Panc1 (cell line): ENCODE results near the gene PLCG1. TPM values are rescaled to one million over a fixed set of nuclear protein-coding genes. Genes with fewer than 3 reads are reported as not detected.

Experiments
- ATAC-seq: fragments of 200-7000 bp; cut with Tn5 transposase; 2 replicates; pipeline ENCODE4 v1.9.1; 2020; ENCODE audit warnings: mild to moderate bottlenecking, moderate library complexity
- BruUV-seq: library from RNA; stranded (reverse); fragments of 400-500 nt; replicated peaks from 2 replicates; lab custom pipeline; 2021; lab: Mats Ljungman, UMichigan
- CTCF ChIA-PET: fragments of 300-600 bp; sonication (Branson Sonifier 250); formaldehyde crosslinking; loops from one replicate; lab custom pipeline; 2022; ENCODE audit warnings: antibody characterized with exemption; lab: Charles Lee
- POLR2A ChIA-PET: fragments of 300-600 bp; sonication (Branson Sonifier 250); formaldehyde crosslinking; loops from one replicate; lab custom pipeline; 2022; ENCODE audit warnings: antibody characterized with exemption; lab: Charles Lee
- DNase-seq: peaks from one replicate; pipeline ENCODE4 v3.0.0-alpha.2; 2010; ENCODE audit warnings: low read depth, low spot score
- H3K27ac ChIP-seq: 2 replicates; pipeline ENCODE4 v1.5.1; 2011; ENCODE audit warnings: mild to moderate bottlenecking, low read length, inconsistent platforms
- H3K27me3 ChIP-seq: fragments of 200-500 bp; sonication (Bioruptor generic); 2 replicates; pipeline ENCODE4 v1.6.0; 2014; ENCODE audit warnings: low read length, inconsistent platforms; ENCODE audit not compliant: control insufficient read depth, insufficient read depth
- H3K36me3 ChIP-seq: fragments of 200-500 bp; sonication (Bioruptor generic); 2 replicates; pipeline ENCODE4 v1.5.1; 2014; ENCODE audit warnings: inconsistent platforms, mild to moderate bottlenecking, low read length, moderate library complexity; ENCODE audit not compliant: control insufficient read depth, insufficient read depth
- H3K4me1 ChIP-seq: 2 replicates; pipeline ENCODE4 v1.5.1; 2011; ENCODE audit warnings: inconsistent platforms, mild to moderate bottlenecking, low read length, moderate library complexity; ENCODE audit not compliant: control insufficient read depth, insufficient read depth
- H3K4me3 ChIP-seq, 2 experiments: 2 replicates each; pipeline ENCODE4 v1.5.1; 2011 to 2012; ENCODE audit warnings: low read depth in 2 of 2, low read length in 2 of 2, mild to moderate bottlenecking in 2 of 2, inconsistent platforms in 1 of 2, moderate library complexity in 1 of 2
- H3K9me3 ChIP-seq: fragments of 200-500 bp; sonication (Bioruptor generic); 2 replicates; pipeline ENCODE4 v1.5.1; 2014; ENCODE audit warnings: low read depth, mild to moderate bottlenecking, inconsistent platforms, low read length, moderate library complexity; ENCODE audit not compliant: control insufficient read depth, insufficient read depth
- POLR2AphosphoS5 ChIP-seq: IDR thresholded peaks from 2 replicates; pipeline ENCODE4 v1.6.1; 2012; ENCODE audit warnings: mild to moderate bottlenecking, low read depth, low read length, moderate library complexity
- SIN3A ChIP-seq: IDR thresholded peaks from 2 replicates; pipeline ENCODE4 v1.6.1; 2012; ENCODE audit warnings: low read depth, mild to moderate bottlenecking, low read length, moderate library complexity, borderline replicate concordance; ENCODE audit not compliant: insufficient read depth
- TCF7L2 ChIP-seq: IDR thresholded peaks from 2 replicates; pipeline ENCODE4 v1.6.1; 2011; ENCODE audit warnings: mild to moderate bottlenecking, low read depth, low read length, inconsistent platforms
- in situ Hi-C: cut with HindIII; loops from 2 replicates; pipeline ENCODE4 v1.10.0; 2016; ENCODE audit warnings: low sequenced_read_pairs, low pct_unique_long_range_greater_than_20kb
- intact Hi-C: fragments of 100-400 bp; cut with micrococcal nuclease; formaldehyde crosslinking; loops from one replicate; pipeline ENCODE4 v1.10.0; 2022; ENCODE audit not compliant: unreplicated experiment
- total RNA-seq: library from RNA; stranded (reverse); gene quantifications from one replicate; pipeline ENCODE4 v1.2.1, GENCODE V29; 2021; ENCODE audit not compliant: unreplicated experiment
- TF ChIP-seq, protein P1 (sequence below): fragments of 450-650 bp; IDR thresholded peaks from 2 replicates; pipeline ENCODE4 v1.5.1; 2017; ENCODE audit warnings: mild to moderate bottlenecking
- TF ChIP-seq, protein P2 (sequence below), 2 experiments: IDR thresholded peaks; 2 replicates each; pipeline ENCODE4 v1.6.1; 2011 to 2012; ENCODE audit warnings: low read depth in 2 of 2, control low read depth in 1 of 2, low read length in 1 of 2, mild to moderate bottlenecking in 1 of 2, moderate library complexity in 1 of 2; ENCODE audit not compliant: insufficient read depth in 1 of 2

PLCG1 gene
- total RNA-seq, 1 experiment from 2014 or later, result 159 TPM

DNA sequence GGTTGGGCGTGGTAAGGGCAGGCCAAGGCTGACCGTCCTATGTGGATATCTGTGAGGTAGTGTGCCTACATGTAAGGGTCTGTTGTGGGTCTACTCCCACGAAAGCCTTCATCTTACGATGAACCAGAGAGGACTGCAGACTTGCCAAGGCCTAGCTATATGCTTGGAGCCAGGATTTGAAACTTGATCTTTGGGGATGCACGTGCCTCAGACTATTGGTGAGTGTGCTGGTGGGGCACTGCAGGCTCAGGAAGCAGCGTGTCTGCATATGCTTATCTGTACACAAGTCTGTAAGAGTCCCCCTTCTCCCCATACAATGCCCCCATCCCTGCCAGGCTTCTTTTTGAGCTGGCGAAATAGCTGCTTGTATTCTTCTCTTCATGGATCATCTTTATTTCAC is 17.9 kb downstream of the PLCG1 start:
- Histone ChIP-seq H3K9me3 (no peaks in the 10 kb centered on the region), H3K4me3 (no peak overlapping the region), H3K27me3 (no peaks in the 10 kb centered on the region), H3K27ac (no peak overlapping the region), H3K4me1 (no peaks in the 10 kb centered on the region), H3K36me3 (no peaks in the 10 kb centered on the region)
- DNase-seq (no peak), ATAC-seq (no peak)
- ChIA-PET CTCF (no interaction called here), POLR2A (interaction anchor here (0.6 kb wide), 1 partner anchor 16 kb away, joined by 3 read pairs; no protein-coding TSS in a partner anchor)
- BruUV-seq, result no TSS peak
- in situ Hi-C loops, result no loop called here
- intact Hi-C loops, result no loop called here
- TF ChIP-seq, protein P1, sequence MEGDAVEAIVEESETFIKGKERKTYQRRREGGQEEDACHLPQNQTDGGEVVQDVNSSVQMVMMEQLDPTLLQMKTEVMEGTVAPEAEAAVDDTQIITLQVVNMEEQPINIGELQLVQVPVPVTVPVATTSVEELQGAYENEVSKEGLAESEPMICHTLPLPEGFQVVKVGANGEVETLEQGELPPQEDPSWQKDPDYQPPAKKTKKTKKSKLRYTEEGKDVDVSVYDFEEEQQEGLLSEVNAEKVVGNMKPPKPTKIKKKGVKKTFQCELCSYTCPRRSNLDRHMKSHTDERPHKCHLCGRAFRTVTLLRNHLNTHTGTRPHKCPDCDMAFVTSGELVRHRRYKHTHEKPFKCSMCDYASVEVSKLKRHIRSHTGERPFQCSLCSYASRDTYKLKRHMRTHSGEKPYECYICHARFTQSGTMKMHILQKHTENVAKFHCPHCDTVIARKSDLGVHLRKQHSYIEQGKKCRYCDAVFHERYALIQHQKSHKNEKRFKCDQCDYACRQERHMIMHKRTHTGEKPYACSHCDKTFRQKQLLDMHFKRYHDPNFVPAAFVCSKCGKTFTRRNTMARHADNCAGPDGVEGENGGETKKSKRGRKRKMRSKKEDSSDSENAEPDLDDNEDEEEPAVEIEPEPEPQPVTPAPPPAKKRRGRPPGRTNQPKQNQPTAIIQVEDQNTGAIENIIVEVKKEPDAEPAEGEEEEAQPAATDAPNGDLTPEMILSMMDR, result no peak
- TF ChIP-seq TCF7L2 (no peak), SIN3A (no peak), POLR2AphosphoS5 (no peak)
- TF ChIP-seq, protein P2, sequence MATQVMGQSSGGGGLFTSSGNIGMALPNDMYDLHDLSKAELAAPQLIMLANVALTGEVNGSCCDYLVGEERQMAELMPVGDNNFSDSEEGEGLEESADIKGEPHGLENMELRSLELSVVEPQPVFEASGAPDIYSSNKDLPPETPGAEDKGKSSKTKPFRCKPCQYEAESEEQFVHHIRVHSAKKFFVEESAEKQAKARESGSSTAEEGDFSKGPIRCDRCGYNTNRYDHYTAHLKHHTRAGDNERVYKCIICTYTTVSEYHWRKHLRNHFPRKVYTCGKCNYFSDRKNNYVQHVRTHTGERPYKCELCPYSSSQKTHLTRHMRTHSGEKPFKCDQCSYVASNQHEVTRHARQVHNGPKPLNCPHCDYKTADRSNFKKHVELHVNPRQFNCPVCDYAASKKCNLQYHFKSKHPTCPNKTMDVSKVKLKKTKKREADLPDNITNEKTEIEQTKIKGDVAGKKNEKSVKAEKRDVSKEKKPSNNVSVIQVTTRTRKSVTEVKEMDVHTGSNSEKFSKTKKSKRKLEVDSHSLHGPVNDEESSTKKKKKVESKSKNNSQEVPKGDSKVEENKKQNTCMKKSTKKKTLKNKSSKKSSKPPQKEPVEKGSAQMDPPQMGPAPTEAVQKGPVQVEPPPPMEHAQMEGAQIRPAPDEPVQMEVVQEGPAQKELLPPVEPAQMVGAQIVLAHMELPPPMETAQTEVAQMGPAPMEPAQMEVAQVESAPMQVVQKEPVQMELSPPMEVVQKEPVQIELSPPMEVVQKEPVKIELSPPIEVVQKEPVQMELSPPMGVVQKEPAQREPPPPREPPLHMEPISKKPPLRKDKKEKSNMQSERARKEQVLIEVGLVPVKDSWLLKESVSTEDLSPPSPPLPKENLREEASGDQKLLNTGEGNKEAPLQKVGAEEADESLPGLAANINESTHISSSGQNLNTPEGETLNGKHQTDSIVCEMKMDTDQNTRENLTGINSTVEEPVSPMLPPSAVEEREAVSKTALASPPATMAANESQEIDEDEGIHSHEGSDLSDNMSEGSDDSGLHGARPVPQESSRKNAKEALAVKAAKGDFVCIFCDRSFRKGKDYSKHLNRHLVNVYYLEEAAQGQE (IDR thresholded peaks at IDR 0.05; ENCODE audit: insufficient read depth in 1 of 2, low read depth in 2 of 2, low read length in 1 of 2), result no peak

DNA sequence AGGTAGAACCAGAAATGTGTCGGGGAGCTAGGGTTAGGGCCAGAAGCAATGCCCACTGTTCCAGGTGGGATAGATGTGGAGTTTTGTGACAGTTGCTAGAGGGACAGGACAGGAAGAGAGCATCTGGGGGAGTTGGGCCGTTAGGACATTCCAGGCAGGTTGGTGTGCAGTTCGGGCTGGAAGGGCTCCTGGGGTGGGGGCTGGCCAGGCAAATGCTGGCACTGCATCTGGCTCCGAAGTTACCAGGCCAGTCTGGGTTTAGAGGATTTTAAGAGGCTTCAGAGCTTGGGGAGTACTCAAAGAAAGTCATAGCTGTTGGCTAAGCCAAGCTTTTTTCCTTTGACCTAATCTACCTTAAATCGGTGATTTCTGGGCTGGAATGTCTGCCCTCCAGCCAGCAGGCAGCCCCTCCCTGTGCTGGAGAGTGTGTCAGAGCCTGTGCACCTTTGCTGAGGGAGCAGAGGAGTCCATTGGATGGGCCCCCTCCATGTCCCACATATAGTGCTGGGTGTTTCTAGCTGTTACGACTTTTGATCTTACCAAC is 20.8 kb downstream of the PLCG1 start:
- DNase-seq, result no peak
- Histone ChIP-seq H3K9me3 (no peaks in the 10 kb centered on the region), H3K27me3 (no peaks in the 10 kb centered on the region), H3K36me3 (no peaks in the 10 kb centered on the region), H3K27ac (no peak overlapping the region), H3K4me3 (no peak overlapping the region), H3K4me1 (no peaks in the 10 kb centered on the region)
- ChIA-PET CTCF (interaction anchor here (1.4 kb wide), 1 partner anchor 15 kb away, joined by 5 read pairs; no protein-coding TSS in a partner anchor), POLR2A (no interaction called here)
- in situ Hi-C loops (no loop called here), intact Hi-C loops (no loop called here)
- no peak for ATAC-seq
- BruUV-seq, result no TSS peak
- TF ChIP-seq, protein P2 (IDR thresholded peaks at IDR 0.05; ENCODE audit: insufficient read depth in 1 of 2, low read depth in 2 of 2, low read length in 1 of 2), result no peak
- no peak for TF ChIP-seq POLR2AphosphoS5
- no peak for TF ChIP-seq TCF7L2
- TF ChIP-seq, protein P1, result no peak
- TF ChIP-seq SIN3A, result no peak
